HG02973 (cell line): ENCODE measurements around the gene VARS1.

Experiments used
- ATAC-seq: cut with Tn5 transposase; IDR thresholded peaks from one replicate; pipeline ENCODE4 v1.9.1; 2021; ENCODE audit warnings: moderate library complexity; ENCODE audit not compliant: unreplicated experiment

Gene VARS1

GRCh38 chr6:31775633-31776484, 19.7 kb downstream of the VARS1 start:
- ATAC-seq: no peak

GRCh38 chr6:31775184-31775583, 20.4 kb downstream of the VARS1 start:
- ATAC-seq: no peak

GRCh38 chr6:31771992-31772358, 23.6 kb downstream of the VARS1 start:
- ATAC-seq: no peak

- ATAC-seq: no peak
These were observed 24.7 kb downstream of the VARS1 start for GRCh38 chr6:31770860-31771259.

GRCh38 chr6:31769684-31770371, 25.7 kb downstream of the VARS1 start:
- ATAC-seq: no peak

DNA sequence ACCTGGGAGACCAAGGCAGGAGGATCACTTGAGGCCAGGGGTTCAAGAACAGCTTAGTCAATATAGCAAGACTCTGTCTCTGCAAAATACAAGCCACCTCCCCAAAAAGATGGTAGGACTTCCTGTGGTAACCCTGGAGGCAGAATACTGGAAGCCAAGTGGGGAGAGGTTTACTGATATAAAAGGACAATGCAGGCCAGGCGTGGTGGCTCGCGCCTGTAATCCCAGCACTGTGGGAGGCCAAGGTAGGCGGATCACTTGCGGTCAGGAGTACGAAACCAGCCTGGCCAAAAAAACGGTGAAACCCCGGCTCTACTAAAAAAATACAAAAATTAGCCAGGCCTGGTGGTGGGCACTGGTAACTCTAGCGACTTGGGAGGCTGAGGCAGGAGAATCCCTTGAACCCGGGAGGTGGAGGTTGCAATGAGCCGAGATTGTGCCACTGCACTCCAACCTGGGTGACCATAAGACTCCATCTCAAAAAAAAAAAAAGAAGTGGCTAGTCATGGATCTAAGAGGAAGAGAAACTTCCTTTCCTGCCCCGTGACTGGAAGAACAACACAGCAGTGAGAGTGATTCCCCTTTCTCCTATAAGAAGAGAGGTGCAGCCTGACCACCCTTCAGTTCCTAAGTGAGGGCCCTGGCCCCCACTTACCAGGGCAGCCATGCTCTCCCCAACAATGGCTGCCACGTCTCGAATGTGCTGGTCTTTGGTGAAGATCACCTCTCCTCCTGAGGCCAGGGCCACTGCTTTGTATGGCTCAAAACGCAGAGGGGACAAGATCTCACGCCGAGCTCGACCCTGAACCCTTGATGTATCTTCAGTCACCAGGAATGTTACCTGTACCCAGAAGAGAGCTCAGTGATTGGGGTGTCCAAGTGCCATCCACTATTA, 26.9 kb downstream of the VARS1 start:
- ATAC-seq: no peak

GRCh38 chr6:31767096-31767645, 28.4 kb downstream of the VARS1 start:
- no peak for ATAC-seq

- no peak for ATAC-seq
These were observed 29.4 kb downstream of the VARS1 start for GRCh38 chr6:31765910-31766794.

DNA sequence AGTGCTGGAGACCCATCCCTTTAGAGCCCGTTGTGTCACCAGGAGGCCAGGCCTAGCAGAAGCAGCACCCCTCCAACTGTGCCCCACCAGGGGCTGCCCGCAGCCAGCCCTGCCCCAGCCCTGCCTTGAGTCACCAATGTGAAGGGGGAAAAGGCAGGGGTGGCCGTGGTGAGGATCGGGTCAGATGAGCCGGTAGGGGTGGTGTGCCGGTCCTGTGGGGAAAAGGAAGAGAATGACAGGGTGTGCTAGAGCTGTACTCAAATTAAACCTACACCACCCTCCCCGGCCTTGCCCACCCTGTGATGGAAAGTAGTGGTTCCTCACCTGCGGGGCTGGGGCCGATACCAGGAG, 30.0 kb downstream of the VARS1 start:
- no peak for ATAC-seq

DNA sequence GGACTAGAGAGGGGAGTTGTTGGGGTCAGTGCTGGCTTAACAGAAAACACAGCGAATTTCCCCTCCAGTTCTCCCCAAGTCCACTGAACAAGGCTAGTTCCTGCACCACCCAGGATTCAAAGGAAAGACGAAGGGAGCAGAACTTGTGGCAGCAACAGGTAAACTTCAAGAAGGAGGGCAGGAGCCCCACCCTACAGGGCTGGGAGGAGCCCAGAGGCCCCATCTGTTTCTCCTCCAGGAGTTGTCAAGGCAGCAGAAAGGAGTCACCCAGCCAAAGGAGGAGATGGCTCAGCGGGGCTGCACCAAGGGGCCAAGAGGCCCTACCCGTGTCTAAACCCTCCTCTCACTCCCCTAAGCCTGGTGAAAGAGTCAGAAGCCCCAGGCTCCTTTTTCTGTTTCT, 31.4 kb downstream of the VARS1 start:
- ATAC-seq: no peak

DNA sequence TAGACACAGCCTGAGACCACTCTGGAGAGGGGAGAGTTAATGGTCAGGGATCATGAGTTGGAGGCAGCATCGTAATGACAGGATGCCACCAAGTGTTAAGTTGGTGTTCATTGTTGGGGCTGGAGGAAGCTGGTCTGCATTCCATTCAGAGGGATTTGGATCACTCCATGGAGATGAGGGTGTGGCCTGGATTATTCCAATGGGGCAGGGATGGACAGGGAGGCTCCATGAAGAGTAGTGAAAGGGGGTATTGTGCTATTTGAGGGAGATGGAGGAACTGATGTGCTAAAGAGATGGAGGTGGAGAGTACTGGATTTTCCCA, 32.0 kb downstream of the VARS1 start:
- ATAC-seq: no peak

DNA sequence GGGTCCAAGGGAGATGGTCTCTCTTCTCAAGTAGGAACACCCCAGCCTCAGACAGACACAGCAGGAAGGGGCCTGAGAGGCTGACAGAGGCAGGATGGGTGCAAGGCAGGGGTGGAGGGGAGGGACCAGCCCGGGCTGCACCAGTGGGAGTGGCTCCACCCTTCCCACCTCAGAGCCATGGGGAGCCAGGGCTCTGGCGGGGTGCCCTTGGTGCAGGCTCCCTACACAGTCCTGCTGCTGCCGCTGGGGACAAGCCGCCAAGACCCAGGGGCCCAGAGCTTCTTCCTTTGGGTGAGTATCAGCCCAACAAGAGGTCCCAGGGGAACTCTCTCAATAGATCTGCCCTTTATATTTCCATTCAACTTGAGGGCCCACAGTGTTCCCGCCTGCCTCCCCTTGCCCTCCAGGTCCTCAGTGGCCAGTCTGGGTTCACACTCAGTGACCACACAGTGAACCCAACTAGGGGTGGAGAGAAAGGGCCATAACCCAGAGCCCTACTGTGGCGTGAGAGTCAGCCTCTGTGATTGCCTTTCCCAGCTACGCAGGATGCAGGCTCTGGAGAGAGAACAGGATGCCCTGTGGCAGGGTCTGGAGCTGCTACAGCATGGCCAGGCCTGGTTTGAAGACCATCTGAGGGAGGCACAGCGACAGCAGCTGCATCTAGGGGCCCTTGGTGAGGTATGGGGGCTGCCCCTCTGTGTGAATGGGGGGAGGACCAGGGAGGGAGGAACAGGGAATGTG, 32.5 kb downstream of the VARS1 start:
- no peak for ATAC-seq

DNA sequence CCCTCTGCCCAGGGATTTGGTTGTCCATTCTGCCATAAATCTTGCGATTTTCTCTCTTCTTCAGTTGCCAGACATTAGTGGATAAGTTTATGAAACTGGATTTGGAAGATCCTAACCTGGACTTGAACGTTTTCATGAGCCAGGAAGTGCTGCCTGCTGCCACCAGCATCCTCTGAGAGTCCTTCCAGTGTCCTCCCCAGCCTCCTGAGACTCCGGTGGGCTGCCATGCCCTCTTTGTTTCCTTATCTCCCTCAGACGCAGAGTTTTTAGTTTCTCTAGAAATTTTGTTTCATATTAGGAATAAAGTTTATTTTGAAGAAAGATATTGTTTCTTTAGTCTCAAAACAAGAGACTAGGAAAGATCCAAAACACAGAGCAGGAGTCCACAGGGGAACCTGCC, 33.2 kb downstream of the VARS1 start, which contains the start of gene SAPCD1:
TSS of gene SAPCD1 (plus strand) at position 301 of the 400 bp plus-strand sequence. CDS start 399 bp downstream, outside the sequence.
- ATAC-seq: no peak

GRCh38 chr6:31761343-31761742, 34.2 kb downstream of the VARS1 start:
- no peak for ATAC-seq

GRCh38 chr6:31760790-31761189, 34.8 kb downstream of the VARS1 start:
- ATAC-seq: no peak

DNA sequence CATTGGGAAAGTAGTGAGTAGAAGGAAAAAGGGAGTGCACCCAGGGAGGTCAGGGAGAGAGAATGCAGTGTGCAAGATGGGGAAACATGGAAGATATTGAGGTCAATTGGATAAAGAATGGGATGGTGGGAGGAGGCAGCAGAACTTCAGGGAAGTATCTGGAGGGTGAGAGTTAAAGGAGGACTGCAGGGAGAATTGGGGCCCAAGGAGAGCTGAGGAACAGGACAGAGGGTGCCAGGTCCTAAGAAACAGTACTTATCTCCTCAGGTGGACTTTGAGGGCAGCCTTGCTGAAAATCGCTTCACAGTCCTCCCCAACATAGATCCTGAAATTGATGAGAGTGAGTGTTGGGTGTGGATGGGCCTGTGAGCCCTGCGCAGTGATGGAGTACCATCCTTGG, 37.3 kb downstream of the VARS1 start:
- no peak for ATAC-seq

- ATAC-seq: no peak
These were observed 42.7 kb downstream of the VARS1 start for GRCh38 chr6:31752739-31753319.

- no peak for ATAC-seq
These were observed 45.0 kb downstream of the VARS1 start for GRCh38 chr6:31750411-31751022.
